ENCODE data around the gene RAB27A. TPM values are rescaled to one million over a fixed set of nuclear protein-coding genes. Genes with fewer than 3 reads are reported as not detected.
A peak's percentile ranks its signal among the peaks of the same experiment; 100 is the strongest.
"Not testable (repeated sequence)": the region's sequence is repeated elsewhere in the genome, so short reads cannot be mapped to it uniquely, and the experiment has no call there.

RAB27A gene
- total and polyA plus RNA-seq, 9 of the 15 experiments (the other 6 are each of a cell fraction or from before 2014, with no cell fraction given) = 31.5 to 171 (median 80.4) TPM

DNA sequence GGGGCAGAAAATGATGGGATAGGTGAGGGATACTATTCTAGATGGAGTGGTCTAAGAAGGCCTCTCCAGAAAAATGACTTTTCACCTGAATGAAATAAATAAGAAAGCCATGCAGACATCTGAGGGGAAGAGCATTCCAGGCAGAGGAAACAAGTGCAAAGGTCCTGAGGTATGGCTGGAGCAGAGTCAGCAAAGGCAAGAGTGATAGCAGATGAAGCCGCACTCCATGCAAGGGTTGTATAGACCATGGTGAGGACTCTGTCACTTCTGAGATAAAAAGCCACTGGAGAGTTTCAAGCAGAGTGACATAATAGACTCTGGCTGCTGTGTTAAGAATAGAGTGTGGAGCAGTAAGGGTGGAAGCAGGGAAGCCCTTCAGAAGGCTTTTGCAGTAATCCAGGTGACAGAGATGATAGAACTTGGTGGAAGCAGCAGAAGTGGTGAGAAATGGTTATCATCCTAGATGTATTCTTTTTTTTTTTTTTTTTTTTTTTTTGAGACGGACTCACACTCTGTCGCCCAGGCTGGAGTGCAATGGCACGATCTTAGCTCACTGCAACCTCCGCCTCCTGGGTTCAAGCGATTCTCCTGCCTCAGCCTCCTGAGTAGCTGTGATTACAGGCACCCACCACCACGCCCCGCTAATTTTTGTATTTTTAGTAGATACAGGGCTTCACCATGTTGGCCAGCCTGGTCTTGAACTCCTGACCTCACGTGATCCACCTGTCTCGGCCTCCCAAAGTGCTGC, 3.0 kb downstream of the RAB27A start:
- in situ Hi-C loops (cut with MboI) = loop anchor here (5.0 kb wide), 1 partner anchor 69 kb away; no protein-coding TSS in a partner anchor
- Histone ChIP-seq H3K4me1 (replicated peaks in 1 of 2; ENCODE audit: control insufficient read depth in 2 of 2, insufficient read depth in 2 of 2, low read length in 2 of 2) (peaks cover 31 to 57% of the 10 kb centered on the region in 2 experiments), H3K36me3 (ENCODE audit: control insufficient read depth, insufficient read depth, low read length) (peaks cover 27% of the 10 kb centered on the region), H3K9ac (ENCODE audit: insufficient read depth in 1 of 2, low read depth in 2 of 2, low read length in 2 of 2) (peak overlapping the region in 1 of 2 experiments; percentile 13; a peak in 2 of 4 replicates), H3K27ac (ENCODE audit: extremely low read depth, low read depth, low read length) (peak overlapping the region; percentile 31; the same call in 1 of the 3 replicates), H3K4me2 (ENCODE audit: insufficient read depth, low read length) (peak overlapping the region; percentile 57), H4K20me1 (replicated peaks; ENCODE audit: control insufficient read depth, insufficient read depth, low read length) (peaks cover 10% of the 10 kb centered on the region; the same call in 1 of the 2 replicates), H3K79me2 (ENCODE audit: control insufficient read depth, insufficient read depth, low read length) (peaks cover 84% of the 10 kb centered on the region)
- intact Hi-C loops (cut with micrococcal nuclease) = loop anchor here (5.0 kb wide), 1 partner anchor 89 kb away; the partner anchor contains the start of gene RSL24D1
- CTCF ChIA-PET (ENCODE audit: low intra/inter-chr PET ratio); H3K27me3 ChIP-seq (ENCODE audit: control insufficient read depth in 2 of 2, insufficient read depth in 2 of 2, low read length in 2 of 2); H3K9me1 ChIP-seq (ENCODE audit: control insufficient read depth, insufficient read depth, low read length); H3K4me3 ChIP-seq; BruUV-seq (replicated peaks); H2AFZ ChIP-seq (ENCODE audit: low read depth, low read length); H3K9me3 ChIP-seq (replicated peaks; ENCODE audit: control insufficient read depth, insufficient read depth, low read depth, low read length); TF ChIP-seq JUND (IDR thresholded peaks at IDR 0.05; ENCODE audit: borderline replicate concordance, low read depth, low read length): not testable (repeated sequence)
- WGBS (ENCODE audit: insufficient coverage, low coverage, missing lambda C conversion rate) = 41% methylated on average over 5 of the region's 10 CpGs
- peak; percentile 69 for FAIRE-seq
- POLR2A ChIA-PET = interaction anchor here (0.9 to 1.7 kb wide), 3 partner anchors 8 to 121 kb away, joined by 3 to 4 read pairs (median 3); no protein-coding TSS in a partner anchor
- ATAC-seq = peak; percentile 39
- TF ChIP-seq KDM1A (IDR thresholded peaks at IDR 0.05) (peak in 1 of 2 experiments; percentile 56; a peak in 2 of 4 replicates), ARID1B (IDR thresholded peaks at IDR 0.05) (peak; percentile 34; the same call in 1 of the 2 replicates), RBM25 (IDR thresholded peaks at IDR 0.05; ENCODE audit: low read depth, low read length, severe bottlenecking) (peak; percentile 86), SMARCA4 (IDR thresholded peaks at IDR 0.05) (0 out of 2 replicates have a peak, but pooled peaks have one; percentile 14), JUND (tag; IDR thresholded peaks at IDR 0.05; ENCODE audit: borderline replicate concordance, low read depth, low read length) (peak; percentile 28; the same call in 1 of the 3 replicates), SMARCA5 (IDR thresholded peaks at IDR 0.05) (peak; percentile 81; the same call in 1 of the 2 replicates), ZNF134 (CRISPR knock-in tag; conservative IDR thresholded peaks at IDR 0.05) (peak; percentile 53; the same call in 1 of the 2 replicates), BCOR (IDR thresholded peaks at IDR 0.05) (peak; percentile 85), ARNT (IDR thresholded peaks at IDR 0.05) (peak in 1 of 2 experiments; percentile 13; a peak in 1 of 4 replicates), MEIS2 (IDR thresholded peaks at IDR 0.05; ENCODE audit: partially characterized antibody) (peak; percentile 10), HDAC1 (IDR thresholded peaks at IDR 0.05) (0 out of 4 replicates have a peak, but pooled peaks of 1 of the 2 experiments have one; percentile 35), RCOR1 (IDR thresholded peaks at IDR 0.05; ENCODE audit: borderline replicate concordance in 1 of 2, low read depth in 2 of 2, low read length in 2 of 2) (peak in 1 of 2 experiments; percentile 57; a peak in 1 of 4 replicates), ZSCAN29 (IDR thresholded peaks at IDR 0.05) (peak; percentile 74), TCF3 (CRISPR knock-in tag; IDR thresholded peaks at IDR 0.05) (peak; percentile 31), CBFA2T3 (IDR thresholded peaks at IDR 0.05) (peak; percentile 45; the same call in 1 of the 2 replicates), NFE2 (IDR thresholded peaks at IDR 0.05; ENCODE audit: low read depth) (0 out of 2 replicates have a peak, but pooled peaks have one; percentile 3), IFI16 (CRISPR knock-in tag; IDR thresholded peaks at IDR 0.05) (0 out of 2 replicates have a peak, but pooled peaks have one; percentile 6), EP300 (IDR thresholded peaks at IDR 0.05; ENCODE audit: low read length) (peak; percentile 10; the same call in 1 of the 2 replicates), ZEB2 (IDR thresholded peaks at IDR 0.05) (peak; percentile 18; the same call in 1 of the 2 replicates), DMBX1 (CRISPR knock-in tag; IDR thresholded peaks at IDR 0.05; ENCODE audit: borderline replicate concordance) (peak; percentile 19; the same call in 1 of the 2 replicates), EHMT2 (IDR thresholded peaks at IDR 0.05) (0 out of 2 replicates have a peak, but pooled peaks have one; percentile 29), ZNF24 (IDR thresholded peaks at IDR 0.05) (peak; percentile 76; the same call in 1 of the 2 replicates), SMAD4 (CRISPR knock-in tag; conservative IDR thresholded peaks at IDR 0.05) (0 out of 2 replicates have a peak, but pooled peaks have one; percentile 13)
- TF ChIP-seq, protein P1, sequence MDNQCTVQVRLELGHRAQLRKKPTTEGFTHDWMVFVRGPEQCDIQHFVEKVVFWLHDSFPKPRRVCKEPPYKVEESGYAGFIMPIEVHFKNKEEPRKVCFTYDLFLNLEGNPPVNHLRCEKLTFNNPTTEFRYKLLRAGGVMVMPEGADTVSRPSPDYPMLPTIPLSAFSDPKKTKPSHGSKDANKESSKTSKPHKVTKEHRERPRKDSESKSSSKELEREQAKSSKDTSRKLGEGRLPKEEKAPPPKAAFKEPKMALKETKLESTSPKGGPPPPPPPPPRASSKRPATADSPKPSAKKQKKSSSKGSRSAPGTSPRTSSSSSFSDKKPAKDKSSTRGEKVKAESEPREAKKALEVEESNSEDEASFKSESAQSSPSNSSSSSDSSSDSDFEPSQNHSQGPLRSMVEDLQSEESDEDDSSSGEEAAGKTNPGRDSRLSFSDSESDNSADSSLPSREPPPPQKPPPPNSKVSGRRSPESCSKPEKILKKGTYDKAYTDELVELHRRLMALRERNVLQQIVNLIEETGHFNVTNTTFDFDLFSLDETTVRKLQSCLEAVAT (IDR thresholded peaks at IDR 0.05) = peak in 1 of 2 experiments; percentile 74; a peak in 2 of 4 replicates
- DNase-seq (ENCODE audit: extremely low read depth in 1 of 4, low spot score in 3 of 4) = peak in 2 of 4 experiments; percentile 46 to 78
